NCI-H510A treated with DMSO at 0.1 percent for 48 hours (cell line): ENCODE data around the gene GFM2.
A peak's percentile ranks its signal among the peaks of the same experiment; 100 is the strongest.
"Not testable (repeated sequence)": the region's sequence is repeated elsewhere in the genome, so short reads cannot be mapped to it uniquely, and the experiment has no call there.

Experiments
- DNase-seq: peaks from one replicate; lab custom pipeline; 2025; lab: John Stamatoyannopoulos, UW

GFM2 gene

GRCh38 chr5:74693191-74693590 is 73.7 kb downstream of the GFM2 start:
- no peak for DNase-seq

- DNase-seq, result no peak
These were observed 79.8 kb downstream of the GFM2 start for GRCh38 chr5:74686962-74687751.

- no peak for DNase-seq
These were observed 80.8 kb downstream of the GFM2 start for GRCh38 chr5:74685979-74686631.

DNA sequence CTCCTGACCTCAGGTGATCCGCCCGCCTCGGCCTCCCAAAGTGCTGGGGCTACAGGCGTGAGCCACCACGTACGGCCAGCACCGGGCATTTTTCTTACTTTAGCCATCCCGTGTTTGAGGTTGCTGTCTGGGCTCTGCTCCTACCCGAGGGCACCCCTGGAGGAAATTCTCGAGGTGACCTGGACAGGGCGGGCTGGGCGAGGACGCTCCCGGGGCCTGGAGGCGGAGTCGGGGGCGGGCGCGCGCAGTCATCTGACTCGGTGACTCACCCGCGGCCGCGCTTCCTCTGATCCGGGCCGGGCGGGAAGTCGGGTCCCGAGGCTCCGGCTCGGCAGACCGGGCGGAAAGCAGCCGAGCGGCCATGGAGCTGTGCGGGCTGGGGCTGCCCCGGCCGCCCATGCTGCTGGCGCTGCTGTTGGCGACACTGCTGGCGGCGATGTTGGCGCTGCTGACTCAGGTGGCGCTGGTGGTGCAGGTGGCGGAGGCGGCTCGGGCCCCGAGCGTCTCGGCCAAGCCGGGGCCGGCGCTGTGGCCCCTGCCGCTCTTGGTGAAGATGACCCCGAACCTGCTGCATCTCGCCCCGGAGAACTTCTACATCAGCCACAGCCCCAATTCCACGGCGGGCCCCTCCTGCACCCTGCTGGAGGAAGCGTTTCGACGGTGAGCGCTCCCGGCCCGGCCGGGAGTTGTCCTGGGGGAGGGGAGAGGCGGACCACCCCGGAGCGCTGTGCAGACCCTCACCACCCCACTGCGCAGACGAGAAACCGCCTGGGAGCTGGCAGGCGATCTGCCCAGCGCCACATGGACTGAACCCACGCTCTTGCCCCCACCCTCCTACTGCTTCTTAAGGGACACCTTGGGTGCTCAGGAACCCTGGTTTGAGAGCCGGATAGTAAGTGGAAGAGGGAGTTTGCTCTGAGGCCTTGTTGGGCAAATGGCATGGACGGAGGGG is 81.7 kb downstream of the GFM2 start, which contains the start of gene HEXB:
Gene HEXB (plus strand): TSS at position 334 of the 952 bp plus-strand sequence. CDS start 28 bp downstream, at position 362.
- DNase-seq, result peak; percentile 38

DNA sequence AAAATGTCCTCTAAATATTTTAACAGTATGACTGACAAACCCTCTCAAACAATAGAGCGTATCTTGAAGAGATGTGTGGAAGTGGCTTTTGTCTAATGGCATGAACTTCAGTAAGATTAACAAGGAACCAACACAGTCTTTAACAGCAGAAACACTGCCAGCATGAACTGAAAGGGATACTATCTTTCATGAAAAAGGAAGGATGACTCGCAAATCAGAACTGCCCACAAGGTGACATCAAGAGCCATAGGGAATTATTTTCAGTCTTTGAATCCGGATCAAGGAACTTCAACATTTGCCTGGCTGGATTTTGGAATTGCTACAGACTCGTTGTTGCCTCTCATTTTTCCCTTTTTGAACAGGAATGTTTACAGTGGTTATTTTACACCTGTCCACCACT is 87.0 kb downstream of the GFM2 start:
- no peak for DNase-seq

DNA sequence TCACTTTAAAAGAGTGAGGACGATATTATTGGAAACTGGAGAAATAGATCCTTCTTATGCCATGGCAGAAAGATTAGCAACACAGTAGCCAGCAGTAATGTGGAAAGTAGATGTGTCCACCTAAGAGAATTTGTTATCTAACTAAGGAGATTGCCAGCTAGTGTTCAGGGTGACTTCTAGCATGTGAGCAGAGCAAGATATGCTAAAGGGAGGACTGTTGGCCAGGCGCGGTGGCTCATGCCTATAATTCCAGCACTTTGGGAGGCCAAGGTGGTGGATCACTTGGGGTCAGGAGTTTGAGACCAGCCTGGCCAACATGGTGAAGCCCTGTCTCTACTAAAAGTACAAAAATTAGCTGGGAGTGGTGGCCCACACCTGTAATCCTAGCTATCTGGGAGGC is 87.6 kb downstream of the GFM2 start:
- not testable (repeated sequence) for DNase-seq

- not testable (repeated sequence) for DNase-seq
These were observed 88.8 kb downstream of the GFM2 start for GRCh38 chr5:74678123-74678522.

- DNase-seq, result not testable (repeated sequence)
These were observed 90.5 kb downstream of the GFM2 start for GRCh38 chr5:74676466-74676865.

DNA sequence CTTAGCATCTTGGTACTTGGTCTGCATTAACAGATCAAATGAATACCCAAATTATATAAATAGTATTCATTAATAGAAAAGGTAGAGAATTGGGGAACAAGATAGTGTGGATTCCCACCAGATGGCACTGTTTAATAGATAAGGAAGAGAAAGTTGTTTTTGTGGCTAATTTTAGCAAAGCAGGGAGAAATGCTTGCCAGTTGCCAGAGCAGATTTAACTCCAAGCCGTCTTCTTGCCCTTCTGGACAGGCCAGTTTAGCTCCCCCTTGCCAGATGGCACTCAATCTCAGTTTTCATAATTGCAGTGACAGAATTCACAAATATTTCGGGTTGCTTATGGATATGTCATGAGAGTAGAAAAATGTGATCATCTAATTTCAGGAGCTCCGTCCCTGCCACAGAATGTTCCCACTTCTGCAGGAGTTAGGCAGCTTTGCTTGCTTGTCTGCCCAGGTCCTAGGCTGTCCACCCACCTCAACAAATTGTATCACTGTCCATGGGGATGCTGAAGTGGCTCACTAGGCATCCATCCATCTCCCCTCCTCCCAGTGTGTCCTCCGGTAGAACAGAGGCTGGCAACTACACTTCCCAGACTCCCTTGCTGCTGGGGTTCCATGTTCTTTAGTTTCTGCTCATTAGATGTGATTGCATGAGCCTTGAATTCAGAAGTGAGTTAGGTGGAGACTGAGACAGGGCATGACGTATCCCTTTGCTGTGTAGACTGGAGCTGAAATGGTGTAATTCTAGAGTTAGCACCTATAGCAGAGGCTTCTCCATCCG is 93.7 kb downstream of the GFM2 start:
- peak; percentile 21 for DNase-seq

DNA sequence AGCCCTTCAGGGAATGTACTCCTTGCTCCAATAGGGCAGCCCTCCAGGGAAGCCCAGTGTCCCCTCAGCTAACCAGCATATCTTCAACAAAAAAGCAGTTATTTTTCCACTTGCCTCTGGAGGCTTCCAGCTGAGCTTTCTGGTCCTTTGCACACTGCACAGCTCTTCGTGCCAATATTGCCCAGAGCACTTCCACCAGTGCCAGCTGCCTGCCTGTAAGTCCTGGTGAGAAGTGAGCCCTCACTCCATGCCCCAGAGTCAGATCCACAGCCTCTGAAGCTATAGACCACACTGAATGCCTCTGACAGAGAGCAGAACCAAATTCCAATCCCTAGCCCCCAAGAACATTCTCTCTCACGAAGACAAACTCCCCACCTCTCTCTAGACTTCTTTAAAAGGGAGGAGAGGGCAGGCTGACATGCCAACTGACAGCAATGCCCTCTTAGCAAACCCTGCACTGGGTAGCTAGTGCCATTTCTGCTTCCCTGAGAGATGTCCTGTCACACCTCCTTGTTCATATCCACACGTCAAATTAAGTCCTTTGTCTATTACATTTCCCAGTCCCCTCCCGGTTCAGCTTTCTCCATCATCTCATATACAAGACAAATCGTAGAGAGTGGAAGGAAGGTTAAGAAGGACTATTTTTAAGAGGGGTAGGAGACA is 94.6 kb downstream of the GFM2 start:
- DNase-seq, result no peak
